ENCODE data around the gene WDR35.

WDR35 gene

GRCh38 chr2:20019747-20020146 is 29.8 kb upstream of the WDR35 start:
- no peak for TF ChIP-seq CTCF (IDR thresholded peaks at IDR 0.05; ENCODE audit: control extremely low read depth, extremely low read depth, low read depth, missing control alignments)
- POLR2A ChIA-PET, result no interaction called here
- CTCF ChIA-PET, result interaction anchor here (1.1 kb wide), 1 partner anchor 15 kb away, joined by 3 read pairs; no protein-coding TSS in a partner anchor
- DNase-seq (ENCODE audit: extremely low spot score), result no peak

GRCh38 chr2:20018601-20019152 is 28.8 kb upstream of the WDR35 start:
- CTCF ChIA-PET, result interaction anchor here (1.1 kb wide), 1 partner anchor 16 kb away, joined by 3 read pairs; no protein-coding TSS in a partner anchor
- POLR2A ChIA-PET, result no interaction called here
- DNase-seq (ENCODE audit: extremely low spot score), result no peak
- TF ChIP-seq CTCF (IDR thresholded peaks at IDR 0.05; ENCODE audit: control extremely low read depth, extremely low read depth, low read depth, missing control alignments), result no peak

- POLR2A ChIA-PET, result interaction anchor here (1.5 kb wide), 1 partner anchor 431 kb away, joined by 6 read pairs; the partner anchor contains the start of gene RHOB
- no peak for TF ChIP-seq CTCF (IDR thresholded peaks at IDR 0.05; ENCODE audit: control extremely low read depth, extremely low read depth, low read depth, missing control alignments)
- CTCF ChIA-PET, result interaction anchor here (0.7 to 4.7 kb wide), 45 partner anchors 7 to 635 kb away, joined by 3 to 63 read pairs (median 6); partner anchors contain the start of genes LAPTM4A, SDC1 and WDR35
- no peak for DNase-seq (ENCODE audit: extremely low spot score)
Measured at GRCh38 chr2:20016346-20016745, 26.4 kb upstream of the WDR35 start.

GRCh38 chr2:20015482-20016083 is 25.7 kb upstream of the WDR35 start:
- ChIA-PET POLR2A (interaction anchor here (1.5 kb wide), 1 partner anchor 431 kb away, joined by 6 read pairs; the partner anchor contains the start of gene RHOB), CTCF (interaction anchor here (0.7 to 4.7 kb wide), 69 partner anchors 8 to 636 kb away, joined by 3 to 63 read pairs (median 5); partner anchors contain the start of genes LAPTM4A, SDC1 and WDR35)
- peak; percentile 45 for TF ChIP-seq CTCF (IDR thresholded peaks at IDR 0.05; ENCODE audit: control extremely low read depth, extremely low read depth, low read depth, missing control alignments)
- peak; percentile 58 for DNase-seq (ENCODE audit: extremely low spot score)

- no peak for DNase-seq (ENCODE audit: extremely low spot score)
- CTCF ChIA-PET, result interaction anchor here (0.9 to 4.7 kb wide), 11 partner anchors 11 to 85 kb away, joined by 3 to 63 read pairs (median 8); partner anchors contain the start of genes LAPTM4A and WDR35
- no peak for TF ChIP-seq CTCF (IDR thresholded peaks at IDR 0.05; ENCODE audit: control extremely low read depth, extremely low read depth, low read depth, missing control alignments)
- POLR2A ChIA-PET, result no interaction called here
Measured at GRCh38 chr2:20013126-20013849, 23.4 kb upstream of the WDR35 start.

All from GM10248 (cell line).